ENCODE results near the gene CYP39A1. TPM values are rescaled to one million over a fixed set of nuclear protein-coding genes. Genes with fewer than 3 reads are reported as not detected.

Gene CYP39A1
- total RNA-seq, 4 donors from 2014 or later, result 3.3 to 12.1 (median 5.6) TPM

GRCh38 chr6:46509981-46510510 is 142.6 kb downstream of the CYP39A1 start:
- no peak for TF ChIP-seq EP300 (IDR thresholded peaks at IDR 0.05)
- no peak for TF ChIP-seq CTCF (IDR thresholded peaks at IDR 0.05)
- no peak for TF ChIP-seq POLR2A (IDR thresholded peaks at IDR 0.05)
- H3K27ac ChIP-seq, result peak overlapping the region in 3 of 4 donors; percentile 6 to 75 (median 62)
- no peaks in the 10 kb centered on the region for H3K9me3 ChIP-seq
- WGBS, 2 donors, result 27 to 28% methylated on average over 4 of the region's 4 CpGs
- H3K4me3 ChIP-seq, result no peak overlapping the region
- DNase-seq (ENCODE audit: low spot score in 2 of 2), result no peak
- H3K27me3 ChIP-seq, result no peaks in the 10 kb centered on the region
- H3K36me3 ChIP-seq, result no peaks in the 10 kb centered on the region
- peaks cover 4 to 37% (median 14%) of the 10 kb centered on the region in 4 donors for H3K4me1 ChIP-seq

GRCh38 chr6:46509063-46509462 is 143.6 kb downstream of the CYP39A1 start:
- H3K27me3 ChIP-seq, result no peaks in the 10 kb centered on the region
- 74 to 76% methylated on average over 4 of the region's 4 CpGs for WGBS, 2 donors
- peaks cover 4 to 39% (median 14%) of the 10 kb centered on the region in 4 donors for H3K4me1 ChIP-seq
- H3K36me3 ChIP-seq, result no peaks in the 10 kb centered on the region
- no peak for DNase-seq (ENCODE audit: low spot score in 2 of 2)
- H3K9me3 ChIP-seq, result no peaks in the 10 kb centered on the region
- TF ChIP-seq EP300 (IDR thresholded peaks at IDR 0.05), result no peak
- no peak for TF ChIP-seq POLR2A (IDR thresholded peaks at IDR 0.05)
- no peak for TF ChIP-seq CTCF (IDR thresholded peaks at IDR 0.05)
- no peak overlapping the region for H3K4me3 ChIP-seq
- H3K27ac ChIP-seq, result peak overlapping the region in 1 of 4 donors; percentile 17

GRCh38 chr6:46507426-46507825 is 145.2 kb downstream of the CYP39A1 start:
- H3K4me1 ChIP-seq, result peaks cover 4 to 42% (median 14%) of the 10 kb centered on the region in 4 donors
- TF ChIP-seq POLR2A (IDR thresholded peaks at IDR 0.05) (no peak), CTCF (IDR thresholded peaks at IDR 0.05) (no peak), EP300 (IDR thresholded peaks at IDR 0.05) (no peak)
- H3K4me3 ChIP-seq, result no peak overlapping the region
- H3K9me3 ChIP-seq, result no peaks in the 10 kb centered on the region
- H3K36me3 ChIP-seq, result no peaks in the 10 kb centered on the region
- no peak overlapping the region for H3K27ac ChIP-seq
- DNase-seq (ENCODE audit: low spot score in 2 of 2), result no peak
- no peaks in the 10 kb centered on the region for H3K27me3 ChIP-seq

- H3K9me3 ChIP-seq, result no peaks in the 10 kb centered on the region
- peaks cover 0 to 28% (median 7%) of the 10 kb centered on the region in 4 donors for H3K4me1 ChIP-seq
- H3K27ac ChIP-seq, result no peak overlapping the region
- TF ChIP-seq POLR2A (IDR thresholded peaks at IDR 0.05) (no peak), EP300 (IDR thresholded peaks at IDR 0.05) (no peak), CTCF (IDR thresholded peaks at IDR 0.05) (no peak)
- H3K4me3 ChIP-seq, result no peak overlapping the region
- no peaks in the 10 kb centered on the region for H3K36me3 ChIP-seq
- no peak for DNase-seq (ENCODE audit: low spot score in 2 of 2)
- no peaks in the 10 kb centered on the region for H3K27me3 ChIP-seq
- 85 to 89% methylated on average over 7 of the region's 7 CpGs for WGBS, 2 donors
These were observed 146.7 kb downstream of the CYP39A1 start for GRCh38 chr6:46505693-46506512.

GRCh38 chr6:46504242-46504641 is 148.4 kb downstream of the CYP39A1 start:
- peak overlapping the region in 1 of 4 donors; percentile 8 for H3K27ac ChIP-seq
- DNase-seq (ENCODE audit: low spot score in 2 of 2), result no peak
- H3K4me1 ChIP-seq, result peaks cover 0 to 11% (median 0%) of the 10 kb centered on the region in 4 donors
- TF ChIP-seq POLR2A (IDR thresholded peaks at IDR 0.05) (no peak), CTCF (IDR thresholded peaks at IDR 0.05) (no peak), EP300 (IDR thresholded peaks at IDR 0.05) (no peak)
- H3K4me3 ChIP-seq, result no peak overlapping the region
- no peaks in the 10 kb centered on the region for H3K27me3 ChIP-seq
- no peaks in the 10 kb centered on the region for H3K9me3 ChIP-seq
- no peaks in the 10 kb centered on the region for H3K36me3 ChIP-seq
